A549 treated with CpdA at 1 μM for 4 hours (cell line): ENCODE measurements around the gene ZNF101. TPM values are rescaled to one million over a fixed set of nuclear protein-coding genes. Genes with fewer than 3 reads are reported as not detected.

Experiments used
- total RNA-seq: library from RNA; stranded (reverse); fragments of 200-300 nt; extraction: Qiagen RNA extraction; gene quantifications from 5 replicates; pipeline ENCODE4 v1.2.3, GENCODE V29; 2022; ENCODE audit warnings: low read depth

ZNF101 gene
- total RNA-seq: 4.3 to 6.9 TPM (median 4.5 TPM) in 5 replicates

DNA sequence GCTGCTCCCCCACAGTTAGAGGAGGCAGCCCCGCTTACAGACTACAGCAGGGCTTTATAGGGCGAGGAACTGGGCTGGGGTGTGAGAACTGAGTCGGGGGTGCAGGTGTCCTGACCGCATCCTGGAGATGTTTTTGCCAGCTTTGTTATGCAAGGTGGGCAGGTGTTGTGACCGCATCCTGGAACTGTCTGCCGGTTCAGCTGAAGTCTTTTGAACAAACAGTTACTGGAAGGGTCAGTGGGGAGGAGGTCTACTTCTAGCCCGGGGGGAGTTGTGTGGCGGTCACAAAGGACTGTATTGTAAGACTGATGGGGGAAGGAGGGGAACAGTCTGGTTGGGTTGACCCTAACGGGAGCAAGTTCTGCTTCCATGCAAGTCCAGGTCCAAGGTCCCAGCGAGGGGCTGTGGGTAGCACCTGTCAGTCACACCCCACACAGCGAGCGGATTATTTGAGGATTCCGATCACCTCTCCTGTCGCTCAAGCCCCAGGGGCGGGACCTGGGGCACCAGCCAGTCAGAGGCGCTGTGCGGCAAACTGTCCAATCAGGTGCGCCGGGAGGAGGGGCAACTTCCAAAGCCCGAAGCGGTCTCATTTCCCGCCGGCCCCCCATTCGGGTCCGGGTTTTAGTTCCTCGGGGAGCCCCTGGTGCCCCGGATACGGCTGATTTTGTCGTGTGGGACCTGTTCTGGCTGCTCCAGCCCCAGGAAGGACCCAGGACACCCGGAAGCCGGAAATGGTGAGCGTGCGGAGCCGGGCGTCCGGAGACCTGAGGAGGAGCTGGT lies at the start of gene ZNF101:
ZNF101 (plus strand) TSS at position 610 of the 783 bp plus-strand sequence; CDS start at position 735, 125 bp downstream.

DNA sequence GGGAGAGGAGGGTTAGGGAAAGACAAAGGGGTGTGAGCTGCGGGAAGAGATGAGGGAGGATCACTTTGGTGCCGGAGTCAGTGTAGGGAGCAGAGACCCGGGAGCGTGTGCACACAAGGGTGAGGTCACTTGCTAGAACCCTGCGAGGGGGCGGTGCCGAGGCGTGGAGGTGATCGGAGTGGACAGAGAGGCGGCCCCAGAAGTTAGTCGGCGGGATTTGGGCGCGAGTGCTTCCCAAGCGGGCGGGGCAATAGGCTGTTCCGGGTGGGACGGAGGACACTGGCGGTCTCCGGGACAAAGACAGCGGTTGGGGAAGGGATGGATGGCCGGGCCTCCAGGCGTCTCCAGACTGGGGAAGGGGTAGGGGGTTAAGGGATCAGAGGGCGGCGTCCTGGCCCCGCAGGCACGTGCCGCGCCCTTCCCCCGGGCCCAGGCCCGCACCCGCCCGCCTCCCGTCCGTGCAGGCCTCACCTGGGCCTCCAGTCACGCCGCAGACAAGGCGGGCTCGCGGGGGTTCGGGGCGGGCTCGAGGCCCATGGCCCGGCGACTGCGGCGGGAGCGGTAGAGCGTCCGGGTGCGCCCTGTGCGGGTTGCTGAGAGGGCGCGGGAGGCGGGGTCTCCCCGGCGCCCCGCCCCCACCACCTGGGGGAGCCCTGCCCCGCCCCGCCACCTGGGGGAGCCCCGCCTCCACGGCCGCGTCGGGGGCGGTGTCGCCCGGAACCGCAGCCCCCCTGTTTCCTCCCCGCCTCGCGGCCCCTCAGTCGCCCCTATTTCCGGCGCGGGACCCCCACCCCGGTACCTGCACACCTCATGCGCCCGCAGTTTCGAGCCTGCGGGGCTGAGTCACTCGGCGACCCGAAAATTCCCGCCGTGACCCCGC lies 40.8 kb upstream of the ZNF101 start, which contains the start of gene LPAR2:
LPAR2 (minus strand) TSS at position 600 of the 880 bp plus-strand sequence. CDS start 945 bp downstream, outside the sequence.

DNA sequence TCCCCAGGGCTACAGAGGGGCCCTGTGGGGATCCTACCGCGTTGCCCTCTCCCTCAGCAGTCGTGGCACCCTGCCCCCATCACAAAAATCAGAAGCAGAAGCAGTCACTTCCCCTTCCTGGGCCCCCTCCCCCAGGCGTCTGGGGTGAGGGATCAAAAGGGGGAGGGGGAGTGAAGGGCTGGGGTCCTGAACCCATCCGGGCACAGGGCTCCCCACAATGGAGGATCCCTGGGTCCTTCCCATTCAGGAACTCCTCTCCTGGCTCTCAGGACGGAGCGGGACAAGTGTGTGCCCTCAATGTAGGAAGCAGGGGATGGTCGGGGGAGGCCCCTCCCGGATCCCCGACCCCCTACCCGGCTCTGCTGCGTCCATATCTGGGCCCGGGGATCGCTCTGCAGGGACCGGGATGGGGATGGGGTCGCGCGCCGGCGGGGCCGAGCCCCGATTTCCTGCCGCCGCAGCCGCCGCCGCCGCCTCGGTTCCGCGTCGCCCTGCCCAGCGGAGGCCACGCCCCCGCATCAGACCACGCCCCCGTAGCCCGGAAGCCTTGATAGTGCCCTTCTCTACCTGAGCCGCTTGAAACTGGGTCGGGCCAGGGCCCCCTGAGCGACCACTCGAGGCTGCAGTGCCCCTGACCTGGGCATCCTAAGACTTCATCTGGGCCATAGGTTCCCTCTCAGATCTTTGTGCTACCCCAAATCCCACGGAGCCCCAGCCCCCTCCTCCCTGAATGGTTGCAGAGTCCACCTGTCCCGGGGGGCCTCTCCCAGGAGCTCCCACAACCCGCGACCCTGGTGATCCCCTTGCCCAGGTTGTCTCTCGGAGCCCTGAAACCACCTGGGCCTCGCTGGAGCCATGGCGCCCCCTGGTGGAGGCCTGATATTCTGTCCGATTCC lies 25.2 kb upstream of the ZNF101 start, which contains the start of gene GMIP:
GMIP (minus strand) TSS at position 500 of the 896 bp plus-strand sequence; CDS start at position 372, 128 bp downstream.

DNA sequence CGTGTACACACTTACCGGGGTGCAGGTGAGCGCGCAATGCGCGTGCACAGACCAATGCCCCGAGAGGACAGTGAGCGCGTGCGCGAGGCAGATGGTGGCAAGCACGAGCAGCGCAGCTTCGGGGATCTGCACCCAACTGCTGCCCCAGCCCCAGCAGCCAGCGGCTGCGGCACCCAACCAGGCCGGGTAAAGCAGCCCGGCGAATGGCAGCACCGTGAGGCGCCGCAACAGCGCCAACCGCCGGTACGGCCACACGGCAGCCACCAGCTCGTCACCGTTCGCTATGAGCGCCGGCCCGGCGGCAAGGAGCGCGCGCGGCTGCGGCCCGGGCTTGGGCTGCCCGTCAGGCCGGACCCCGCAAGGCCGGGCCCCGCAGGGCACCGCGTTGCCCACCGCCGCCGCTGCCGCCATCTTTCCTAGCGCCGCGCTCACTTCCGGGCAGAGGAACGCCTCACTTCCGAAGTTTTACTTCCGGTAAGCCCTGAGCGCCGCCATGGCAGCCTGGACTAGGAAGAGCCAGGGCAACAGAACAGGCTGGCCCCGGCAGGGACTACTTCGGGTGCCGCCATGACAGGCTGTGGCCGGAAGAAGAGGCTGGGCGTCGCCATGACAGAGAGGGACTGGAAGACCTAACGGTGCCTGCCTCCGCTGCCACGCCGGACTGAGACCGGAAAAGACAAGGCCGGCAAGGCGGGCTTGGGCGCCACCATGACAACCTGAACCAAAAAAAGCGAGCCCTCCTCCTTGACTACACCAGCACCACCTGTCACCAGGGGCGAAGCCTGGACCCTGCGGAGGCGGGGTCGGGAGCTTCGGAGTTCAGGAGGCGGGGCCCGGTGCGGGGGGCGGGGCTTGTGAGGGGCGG lies 5.2 kb upstream of the ZNF101 start, which contains the start of gene ATP13A1:
ATP13A1 (minus strand) TSS at position 421 of the 865 bp plus-strand sequence; CDS start at position 411, 10 bp downstream.

DNA sequence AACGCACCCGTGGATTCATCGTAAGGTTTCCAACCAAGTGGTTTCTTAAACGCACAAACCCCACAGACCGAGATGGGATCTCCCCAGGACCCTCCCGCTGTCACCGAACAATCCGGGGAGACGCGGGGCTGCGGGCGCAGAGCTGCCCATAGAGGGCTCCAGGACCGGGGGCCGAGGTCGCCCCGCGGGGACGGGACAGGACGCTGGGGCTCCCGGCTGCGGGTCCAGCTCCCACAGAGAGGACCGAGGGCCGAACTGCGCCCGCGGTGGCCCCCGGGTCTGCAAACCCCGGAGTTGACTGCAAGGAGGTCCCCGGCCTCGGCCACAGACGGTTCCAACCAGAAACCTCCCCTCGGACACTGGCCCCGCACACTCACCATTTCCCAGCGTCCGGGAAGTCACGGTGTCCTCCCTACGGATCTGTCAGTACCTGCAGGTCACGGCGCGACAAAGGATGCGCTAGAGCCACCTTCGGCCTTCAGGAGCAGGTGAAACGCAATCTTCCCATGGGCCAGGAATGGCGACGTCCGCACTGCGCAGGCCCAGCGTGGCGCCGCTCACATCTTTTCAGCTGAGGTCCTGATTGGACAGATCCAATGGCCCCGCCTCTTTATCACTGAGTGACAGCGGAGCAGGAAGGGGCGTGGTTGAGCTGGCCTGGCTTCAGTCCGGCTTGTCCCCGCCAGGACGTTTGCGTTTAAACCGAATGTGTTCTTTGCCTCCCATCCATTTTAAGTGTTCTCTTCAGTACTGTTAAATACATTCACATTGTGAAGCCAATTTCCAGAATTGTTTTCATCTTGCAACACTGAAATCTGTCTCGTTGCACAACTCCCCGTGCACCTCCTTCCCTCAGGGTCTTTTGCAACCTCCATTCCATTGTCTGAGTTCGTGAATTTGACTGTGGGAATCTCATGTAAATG lies 64.2 kb downstream of the ZNF101 start, which contains the start of gene ZNF14:
ZNF14 (minus strand) TSS at position 534 of the 923 bp plus-strand sequence; CDS start at position 380, 154 bp downstream.

Other genes with a start within 250 kb of the ZNF101 start
- gene TSSK6, start 153.3 kb upstream of the ZNF101 start, total RNA-seq: 0.83 to 2.1 TPM (median 2.0 TPM) in 5 replicates
- 143 to 178 TPM (median 155 TPM) in 5 replicates for gene NDUFA13, start 152.6 kb upstream of the ZNF101 start, total RNA-seq
- 2.2 to 4.9 TPM (median 3.6 TPM) in 5 replicates for gene YJEFN3, start 139.9 kb upstream of the ZNF101 start, total RNA-seq
- gene CILP2, start 130.6 kb upstream of the ZNF101 start, total RNA-seq: 0.10 to 0.49 TPM (median 0.26 TPM) in 5 replicates
- 1.3 to 1.6 TPM (median 1.4 TPM) in 5 replicates for gene PBX4, start 50.2 kb upstream of the ZNF101 start, total RNA-seq
- gene LPAR2, start 40.6 kb upstream of the ZNF101 start, total RNA-seq: 3.3 to 4.1 TPM (median 4.0 TPM) in 5 replicates
- gene GMIP, start 25.2 kb upstream of the ZNF101 start, total RNA-seq: 4.1 to 6.7 TPM (median 5.2 TPM) in 5 replicates
- 22.5 to 35.4 TPM (median 33.4 TPM) in 5 replicates for gene ATP13A1, start 5.2 kb upstream of the ZNF101 start, total RNA-seq
- gene ZNF14, start 64.3 kb downstream of the ZNF101 start, total RNA-seq: 1.8 to 2.4 TPM (median 1.9 TPM) in 5 replicates
- gene ZNF506, start 152.9 kb downstream of the ZNF101 start, total RNA-seq: 0.06 to 0.36 TPM (median 0.08 TPM) in 4 of 5 replicates, not detected in the other
- not detected in 5 replicates for gene ZNF253, start 197.0 kb downstream of the ZNF101 start, total RNA-seq
- gene ZNF93, start 232.1 kb downstream of the ZNF101 start, total RNA-seq: not detected in 5 replicates